ENCODE data around the gene DNAJB13.
A peak's percentile ranks its signal among the peaks of the same experiment; 100 is the strongest.

DNAJB13 gene

GRCh38 chr11:73991471-73992006 lies 40.7 kb downstream of the DNAJB13 start:
- TF ChIP-seq CTCF (IDR thresholded peaks at IDR 0.05; ENCODE audit: insufficient read depth, low read depth, low read length, missing control alignments): no peak
- DNase-seq (ENCODE audit: low read depth): peak; percentile 62
- no peak overlapping the region for H3K4me3 ChIP-seq (ENCODE audit: low read depth, low read length)

DNA sequence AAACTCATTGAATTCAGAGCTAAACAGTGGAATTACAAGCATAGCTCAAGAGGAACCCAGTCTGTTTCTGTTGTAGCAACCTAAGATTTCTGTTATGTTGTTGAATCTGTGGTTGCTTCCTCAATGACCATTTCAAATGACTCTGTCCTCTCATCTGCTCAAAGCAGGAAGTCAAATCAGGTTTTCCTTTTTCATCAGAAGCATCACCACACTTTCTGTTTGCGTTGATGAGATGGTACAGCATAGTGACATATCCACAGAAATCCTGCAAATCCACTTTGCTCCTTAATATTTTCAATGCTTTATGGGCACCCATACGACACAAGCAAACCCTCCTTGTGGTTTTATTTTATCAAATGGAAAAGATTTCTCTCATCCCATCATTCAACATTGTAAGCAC lies 44.4 kb downstream of the DNAJB13 start:
- no peak for TF ChIP-seq CTCF (IDR thresholded peaks at IDR 0.05; ENCODE audit: insufficient read depth, low read depth, low read length, missing control alignments)
- peak; percentile 81 for DNase-seq (ENCODE audit: low read depth)
- H3K4me3 ChIP-seq (ENCODE audit: low read depth, low read length): no peak overlapping the region

DNA sequence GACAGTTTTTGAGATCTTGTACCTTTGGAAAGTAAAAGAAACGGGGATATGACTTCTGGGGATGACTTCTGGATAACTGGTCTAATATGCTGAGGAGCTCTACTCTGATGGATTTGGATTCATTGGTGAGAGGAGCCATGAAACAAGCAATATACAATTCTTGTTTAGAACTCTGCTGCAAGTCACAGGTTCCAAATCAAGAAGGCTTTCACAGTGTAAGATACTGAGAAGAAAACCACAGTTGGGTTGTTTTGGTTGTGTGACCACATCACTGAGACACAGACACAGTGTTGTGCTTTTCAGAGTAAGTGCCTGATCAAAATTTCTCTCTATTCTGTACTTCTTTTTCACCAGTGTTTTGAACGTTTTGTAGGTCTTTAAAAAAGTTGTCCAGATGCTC lies 44.9 kb downstream of the DNAJB13 start:
- no peak for TF ChIP-seq CTCF (IDR thresholded peaks at IDR 0.05; ENCODE audit: insufficient read depth, low read depth, low read length, missing control alignments)
- peak; percentile 69 for DNase-seq (ENCODE audit: low read depth)
- H3K4me3 ChIP-seq (ENCODE audit: low read depth, low read length): no peak overlapping the region

DNA sequence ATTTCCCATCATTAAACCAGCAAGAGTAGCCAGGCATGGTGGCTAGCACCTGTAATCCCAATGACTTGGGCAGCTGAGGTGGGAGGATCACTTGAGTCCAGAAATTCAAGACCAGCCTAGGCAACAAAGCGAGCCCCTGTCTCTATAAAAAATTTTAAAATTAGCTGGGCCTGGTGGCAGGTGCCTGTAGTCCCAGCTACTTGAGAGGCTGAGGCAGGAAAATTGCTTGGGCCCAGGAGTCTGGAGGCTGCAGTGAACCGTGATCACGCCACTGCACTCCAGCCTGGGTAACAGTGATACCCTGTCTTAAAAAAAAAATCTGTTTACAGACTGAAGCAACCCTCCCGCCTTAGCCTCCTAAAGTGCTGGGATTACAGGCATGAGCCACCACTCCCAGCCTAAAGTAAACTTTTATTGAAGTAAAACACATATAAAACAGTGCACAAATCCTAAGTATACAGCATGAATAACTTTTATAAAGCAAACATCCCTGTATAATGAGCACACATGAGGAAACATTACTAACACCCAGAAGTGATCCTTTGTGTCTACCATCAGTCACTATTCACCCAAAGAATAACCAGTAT lies 45.4 kb downstream of the DNAJB13 start:
- no peak overlapping the region for H3K4me3 ChIP-seq (ENCODE audit: low read depth, low read length)
- DNase-seq (ENCODE audit: low read depth): no peak
- no peak for TF ChIP-seq CTCF (IDR thresholded peaks at IDR 0.05; ENCODE audit: insufficient read depth, low read depth, low read length, missing control alignments)

DNA sequence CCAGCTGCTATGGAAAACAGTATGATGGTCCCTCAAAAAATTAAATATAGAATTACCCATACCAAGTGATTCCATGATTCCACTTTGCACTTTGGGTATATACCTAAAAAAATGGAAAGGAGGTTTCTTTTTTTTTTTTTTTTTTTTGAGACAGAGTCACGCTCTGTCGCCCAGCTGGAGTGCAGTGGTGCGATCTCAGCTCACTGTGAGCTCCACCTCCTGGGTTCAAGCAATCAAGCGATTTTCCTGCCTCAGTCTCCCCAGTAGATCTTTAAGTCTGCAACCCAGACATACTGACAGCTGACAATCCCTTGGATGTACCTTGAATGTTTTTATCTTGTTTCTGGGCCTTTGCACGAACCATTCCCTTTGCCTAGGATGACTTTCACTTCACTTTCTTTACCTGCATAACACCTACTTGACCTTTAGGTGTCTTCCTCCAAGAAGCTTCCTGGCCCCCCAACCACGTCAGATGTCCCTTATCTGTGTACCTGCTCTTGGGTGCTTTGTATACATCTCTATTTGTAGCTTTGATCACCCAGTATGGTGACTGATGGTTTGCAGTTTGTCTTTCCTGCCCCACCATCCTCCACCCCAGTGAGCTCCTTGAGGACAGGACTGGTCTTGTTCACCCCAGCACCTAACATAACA lies 46.4 kb downstream of the DNAJB13 start:
- DNase-seq (ENCODE audit: low read depth): peak; percentile 55
- no peak for TF ChIP-seq CTCF (IDR thresholded peaks at IDR 0.05; ENCODE audit: insufficient read depth, low read depth, low read length, missing control alignments)
- no peak overlapping the region for H3K4me3 ChIP-seq (ENCODE audit: low read depth, low read length)

GRCh38 chr11:73998846-73999575 lies 48.2 kb downstream of the DNAJB13 start:
- DNase-seq (ENCODE audit: low read depth): no peak
- H3K4me3 ChIP-seq (ENCODE audit: low read depth, low read length): no peak overlapping the region
- no peak for TF ChIP-seq CTCF (IDR thresholded peaks at IDR 0.05; ENCODE audit: insufficient read depth, low read depth, low read length, missing control alignments)
